Measurements from ENCODE around the gene DPYSL4.

DNA sequence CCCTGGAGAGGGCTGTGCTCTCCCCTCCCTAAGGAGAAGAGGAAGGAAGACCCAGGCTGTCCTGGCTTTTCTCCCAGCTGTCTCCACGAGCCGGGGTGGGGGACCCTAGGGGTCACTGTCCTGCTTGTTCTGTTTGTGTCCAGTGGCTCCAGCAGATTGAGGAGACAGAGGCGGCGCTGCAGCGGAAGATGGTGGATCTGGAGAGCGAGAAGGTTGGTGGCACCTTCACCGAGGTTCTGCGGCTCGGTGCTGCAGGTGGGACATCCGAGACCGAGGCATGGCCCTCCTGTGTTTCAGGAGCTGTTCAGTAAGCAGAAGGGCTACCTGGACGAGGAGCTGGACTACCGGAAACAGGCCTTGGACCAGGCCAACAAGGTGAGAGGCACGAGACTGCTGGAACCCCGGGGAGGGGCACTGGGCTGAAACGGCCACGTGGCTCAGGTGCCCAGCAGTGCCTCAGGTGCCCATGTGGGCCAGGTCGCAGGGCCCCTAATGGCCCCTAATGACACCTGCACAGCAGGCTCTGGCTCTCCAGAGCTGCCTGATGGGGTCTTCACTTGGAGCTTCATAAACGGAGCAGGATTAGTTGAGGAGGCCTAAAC is 33.0 kb upstream of the DPYSL4 start:
- TF ChIP-seq, protein P1, sequence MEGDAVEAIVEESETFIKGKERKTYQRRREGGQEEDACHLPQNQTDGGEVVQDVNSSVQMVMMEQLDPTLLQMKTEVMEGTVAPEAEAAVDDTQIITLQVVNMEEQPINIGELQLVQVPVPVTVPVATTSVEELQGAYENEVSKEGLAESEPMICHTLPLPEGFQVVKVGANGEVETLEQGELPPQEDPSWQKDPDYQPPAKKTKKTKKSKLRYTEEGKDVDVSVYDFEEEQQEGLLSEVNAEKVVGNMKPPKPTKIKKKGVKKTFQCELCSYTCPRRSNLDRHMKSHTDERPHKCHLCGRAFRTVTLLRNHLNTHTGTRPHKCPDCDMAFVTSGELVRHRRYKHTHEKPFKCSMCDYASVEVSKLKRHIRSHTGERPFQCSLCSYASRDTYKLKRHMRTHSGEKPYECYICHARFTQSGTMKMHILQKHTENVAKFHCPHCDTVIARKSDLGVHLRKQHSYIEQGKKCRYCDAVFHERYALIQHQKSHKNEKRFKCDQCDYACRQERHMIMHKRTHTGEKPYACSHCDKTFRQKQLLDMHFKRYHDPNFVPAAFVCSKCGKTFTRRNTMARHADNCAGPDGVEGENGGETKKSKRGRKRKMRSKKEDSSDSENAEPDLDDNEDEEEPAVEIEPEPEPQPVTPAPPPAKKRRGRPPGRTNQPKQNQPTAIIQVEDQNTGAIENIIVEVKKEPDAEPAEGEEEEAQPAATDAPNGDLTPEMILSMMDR (IDR thresholded peaks at IDR 0.05): no peak
- TF ChIP-seq POLR2A (IDR thresholded peaks at IDR 0.05): no peak

All from right lobe of liver (tissue), 4 donors.